Measurements from ENCODE around the gene BBS9.

DNA sequence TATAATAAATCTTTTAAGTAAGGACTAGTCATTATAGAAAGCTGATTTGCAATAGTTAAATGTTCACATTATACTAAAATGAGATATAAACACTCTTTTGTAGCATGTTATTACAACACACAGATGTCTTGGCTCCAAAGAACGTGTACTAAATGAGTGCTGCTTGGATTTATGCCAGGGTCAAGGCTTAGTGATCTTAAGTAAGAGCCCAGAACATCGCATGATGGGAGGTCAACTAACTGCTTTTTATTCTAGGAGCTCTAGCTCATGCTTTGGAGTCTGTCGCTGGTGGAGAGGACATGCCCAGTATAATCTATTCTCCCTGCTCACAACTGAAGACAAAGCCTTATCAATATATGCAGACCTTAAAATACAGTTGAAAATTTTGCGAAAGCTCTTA, 315.1 kb downstream of the BBS9 start:
- TF ChIP-seq, protein P1, sequence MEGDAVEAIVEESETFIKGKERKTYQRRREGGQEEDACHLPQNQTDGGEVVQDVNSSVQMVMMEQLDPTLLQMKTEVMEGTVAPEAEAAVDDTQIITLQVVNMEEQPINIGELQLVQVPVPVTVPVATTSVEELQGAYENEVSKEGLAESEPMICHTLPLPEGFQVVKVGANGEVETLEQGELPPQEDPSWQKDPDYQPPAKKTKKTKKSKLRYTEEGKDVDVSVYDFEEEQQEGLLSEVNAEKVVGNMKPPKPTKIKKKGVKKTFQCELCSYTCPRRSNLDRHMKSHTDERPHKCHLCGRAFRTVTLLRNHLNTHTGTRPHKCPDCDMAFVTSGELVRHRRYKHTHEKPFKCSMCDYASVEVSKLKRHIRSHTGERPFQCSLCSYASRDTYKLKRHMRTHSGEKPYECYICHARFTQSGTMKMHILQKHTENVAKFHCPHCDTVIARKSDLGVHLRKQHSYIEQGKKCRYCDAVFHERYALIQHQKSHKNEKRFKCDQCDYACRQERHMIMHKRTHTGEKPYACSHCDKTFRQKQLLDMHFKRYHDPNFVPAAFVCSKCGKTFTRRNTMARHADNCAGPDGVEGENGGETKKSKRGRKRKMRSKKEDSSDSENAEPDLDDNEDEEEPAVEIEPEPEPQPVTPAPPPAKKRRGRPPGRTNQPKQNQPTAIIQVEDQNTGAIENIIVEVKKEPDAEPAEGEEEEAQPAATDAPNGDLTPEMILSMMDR (conservative IDR thresholded peaks at IDR 0.05; ENCODE audit: low read length) = no peak
- TF ChIP-seq EZH2phosphoT487 (IDR thresholded peaks at IDR 0.05; ENCODE audit: borderline replicate concordance) = no peak

Measured in Loucy (cell line).